Subcutaneous adipose tissue (tissue), 4 donors: ENCODE data around the gene KIAA0586. TPM values are rescaled to one million over a fixed set of nuclear protein-coding genes. Genes with fewer than 3 reads are reported as not detected.

Experiments used
- total RNA-seq, 4 donors: library from RNA; depleted of rRNA; stranded (reverse); fragments of >200 nt; gene quantifications; one replicate each; pipeline ENCODE4 v1.1.0, GENCODE V29; 2016
- TF ChIP-seq, protein P1 (sequence below): fragments of 450-650 bp; IDR thresholded peaks from one replicate; pipeline ENCODE4 v1.5.1; 2016; ENCODE audit warnings: low read depth, mild to moderate bottlenecking, control low read depth, antibody characterized with exemption, moderate library complexity

KIAA0586 gene
- total RNA-seq, 4 donors from 2014 or later: 13.4 to 18.6 (median 14.7) TPM

DNA sequence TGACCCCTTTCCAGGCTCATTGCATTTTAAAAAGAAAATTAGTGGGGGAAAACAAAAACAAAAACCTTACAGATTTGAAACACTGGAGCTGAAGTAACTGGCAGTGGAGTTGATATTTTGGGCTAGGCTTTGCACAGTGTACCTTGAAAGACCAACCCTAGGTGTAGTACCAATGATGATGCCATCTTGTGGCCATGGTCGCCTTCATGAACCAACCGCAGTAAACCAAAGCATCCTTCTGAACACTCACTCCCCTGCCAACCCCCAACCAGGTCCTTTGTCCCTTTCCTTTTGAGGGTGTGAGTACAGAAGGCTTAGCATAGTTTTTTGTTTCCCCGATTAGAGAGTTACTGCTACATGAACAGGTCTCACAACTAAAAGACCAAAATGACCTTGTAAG, 25.9 kb upstream of the KIAA0586 start:
- TF ChIP-seq, protein P1, sequence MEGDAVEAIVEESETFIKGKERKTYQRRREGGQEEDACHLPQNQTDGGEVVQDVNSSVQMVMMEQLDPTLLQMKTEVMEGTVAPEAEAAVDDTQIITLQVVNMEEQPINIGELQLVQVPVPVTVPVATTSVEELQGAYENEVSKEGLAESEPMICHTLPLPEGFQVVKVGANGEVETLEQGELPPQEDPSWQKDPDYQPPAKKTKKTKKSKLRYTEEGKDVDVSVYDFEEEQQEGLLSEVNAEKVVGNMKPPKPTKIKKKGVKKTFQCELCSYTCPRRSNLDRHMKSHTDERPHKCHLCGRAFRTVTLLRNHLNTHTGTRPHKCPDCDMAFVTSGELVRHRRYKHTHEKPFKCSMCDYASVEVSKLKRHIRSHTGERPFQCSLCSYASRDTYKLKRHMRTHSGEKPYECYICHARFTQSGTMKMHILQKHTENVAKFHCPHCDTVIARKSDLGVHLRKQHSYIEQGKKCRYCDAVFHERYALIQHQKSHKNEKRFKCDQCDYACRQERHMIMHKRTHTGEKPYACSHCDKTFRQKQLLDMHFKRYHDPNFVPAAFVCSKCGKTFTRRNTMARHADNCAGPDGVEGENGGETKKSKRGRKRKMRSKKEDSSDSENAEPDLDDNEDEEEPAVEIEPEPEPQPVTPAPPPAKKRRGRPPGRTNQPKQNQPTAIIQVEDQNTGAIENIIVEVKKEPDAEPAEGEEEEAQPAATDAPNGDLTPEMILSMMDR: no peak

DNA sequence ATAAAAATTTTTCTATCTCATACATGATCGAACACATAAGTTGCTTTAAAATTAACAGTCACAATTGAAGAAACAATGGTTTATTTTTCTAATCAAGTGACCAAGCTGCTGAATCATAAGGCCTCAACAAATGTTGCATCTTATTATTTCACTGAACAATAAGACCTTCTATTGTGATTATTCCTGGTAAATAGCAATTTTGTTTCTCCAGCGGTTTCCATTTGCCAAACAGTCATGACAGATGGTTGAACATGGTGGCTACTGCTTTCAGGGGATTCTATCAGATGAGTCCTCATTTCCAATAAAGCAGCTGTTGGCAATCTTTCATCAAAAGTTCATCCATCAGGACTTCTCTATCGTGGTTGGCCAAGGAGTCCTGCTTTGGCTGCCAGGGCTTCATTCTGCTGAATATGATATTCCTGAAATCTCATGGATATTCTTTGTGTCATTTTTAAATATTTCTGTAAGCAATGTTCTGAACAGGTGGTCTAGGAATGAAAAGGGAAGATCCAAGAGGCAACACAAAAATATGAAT, 18.8 kb upstream of the KIAA0586 start:
- TF ChIP-seq, protein P1: no peak

DNA sequence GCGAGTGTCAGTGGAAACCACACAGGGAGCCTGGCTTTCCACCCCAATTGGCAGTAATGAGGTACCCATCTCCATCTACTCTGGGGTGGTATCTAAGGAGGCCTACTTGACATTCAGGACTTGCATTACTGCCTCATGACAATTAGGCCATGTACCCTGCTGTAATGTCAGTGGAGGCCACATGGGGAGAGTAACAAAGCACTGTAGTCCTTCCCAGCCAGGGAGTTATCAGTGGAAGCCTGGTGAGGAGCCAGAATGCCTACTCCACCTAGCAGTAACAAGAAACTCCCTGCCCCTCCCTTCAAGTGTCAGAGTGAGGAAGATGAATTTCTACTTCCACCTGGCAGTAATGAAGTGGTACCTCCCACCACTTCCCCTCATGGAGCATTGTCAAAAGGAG, 12.7 kb upstream of the KIAA0586 start:
- TF ChIP-seq, protein P1: no peak

DNA sequence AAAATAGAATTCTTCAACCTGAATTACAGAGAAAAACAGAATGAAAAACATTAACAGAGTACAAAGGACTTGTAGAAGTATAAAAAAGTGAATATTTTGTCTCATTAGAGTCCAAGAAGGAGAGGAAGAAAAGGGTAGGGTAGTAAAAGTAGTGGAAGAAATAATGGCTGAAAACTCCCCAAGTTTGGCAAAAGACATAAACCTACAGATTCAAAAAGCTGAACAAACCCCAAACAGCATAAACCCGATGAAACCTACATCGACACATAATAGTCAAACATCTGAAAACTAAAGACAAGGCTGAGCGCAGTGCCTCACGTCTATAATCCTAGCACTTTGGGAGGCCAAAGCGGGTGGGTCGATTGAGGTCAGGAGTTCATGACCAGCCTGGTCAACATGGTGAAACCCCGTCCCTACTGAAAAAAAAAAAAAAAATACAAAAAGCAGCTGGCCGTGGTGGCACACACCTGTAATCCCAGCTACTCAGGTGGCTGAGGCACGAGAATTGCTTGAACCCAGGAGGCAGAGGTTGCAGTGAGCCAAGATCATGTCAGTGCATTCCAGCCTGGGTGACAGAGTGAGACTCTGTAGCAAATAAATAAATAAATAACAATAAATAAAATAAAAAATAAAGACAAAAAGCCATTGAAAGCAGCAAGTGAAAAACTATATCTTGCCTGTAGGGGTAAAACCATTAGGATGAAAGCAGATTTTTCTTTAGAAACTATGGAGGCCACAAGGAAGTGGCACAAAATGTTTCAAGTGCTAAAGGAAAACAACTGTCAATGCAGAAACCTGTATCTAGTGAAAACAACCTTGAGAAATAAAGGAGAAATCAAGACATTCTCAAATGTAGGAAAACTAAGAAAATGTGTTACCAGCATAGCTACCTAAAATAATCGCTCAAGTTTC, 11.6 kb upstream of the KIAA0586 start:
- TF ChIP-seq, protein P1: no peak

DNA sequence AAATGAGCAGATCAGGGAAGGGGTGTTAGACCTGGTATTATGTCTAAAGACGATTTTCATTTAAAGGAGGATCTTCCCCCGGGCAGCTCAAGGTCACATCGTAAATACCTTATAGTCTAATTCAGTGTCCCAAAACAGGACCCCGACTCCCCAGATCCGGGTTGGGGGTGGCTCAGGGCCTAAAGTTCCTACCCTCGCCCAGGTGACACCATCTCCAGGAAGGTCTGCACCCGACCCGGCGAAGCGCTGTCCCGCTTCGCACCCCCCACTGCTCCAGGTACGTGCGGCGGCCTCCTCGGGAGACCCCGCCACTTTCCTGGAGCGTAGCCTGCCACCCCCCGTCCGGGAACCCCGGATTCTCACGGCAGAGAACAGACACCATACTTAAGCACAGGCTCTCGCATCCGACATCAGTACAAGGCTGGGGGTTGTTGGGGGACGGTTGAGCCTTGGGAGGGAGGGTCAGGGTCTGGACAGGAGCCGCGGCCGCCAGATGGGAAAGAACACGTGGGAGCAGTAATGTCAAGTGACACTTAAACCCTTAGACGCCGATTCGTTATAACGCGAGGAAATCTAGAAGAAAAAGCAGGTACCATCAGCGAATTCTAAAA, 744 bp upstream of the KIAA0586 start:
- TF ChIP-seq, protein P1: no peak

DNA sequence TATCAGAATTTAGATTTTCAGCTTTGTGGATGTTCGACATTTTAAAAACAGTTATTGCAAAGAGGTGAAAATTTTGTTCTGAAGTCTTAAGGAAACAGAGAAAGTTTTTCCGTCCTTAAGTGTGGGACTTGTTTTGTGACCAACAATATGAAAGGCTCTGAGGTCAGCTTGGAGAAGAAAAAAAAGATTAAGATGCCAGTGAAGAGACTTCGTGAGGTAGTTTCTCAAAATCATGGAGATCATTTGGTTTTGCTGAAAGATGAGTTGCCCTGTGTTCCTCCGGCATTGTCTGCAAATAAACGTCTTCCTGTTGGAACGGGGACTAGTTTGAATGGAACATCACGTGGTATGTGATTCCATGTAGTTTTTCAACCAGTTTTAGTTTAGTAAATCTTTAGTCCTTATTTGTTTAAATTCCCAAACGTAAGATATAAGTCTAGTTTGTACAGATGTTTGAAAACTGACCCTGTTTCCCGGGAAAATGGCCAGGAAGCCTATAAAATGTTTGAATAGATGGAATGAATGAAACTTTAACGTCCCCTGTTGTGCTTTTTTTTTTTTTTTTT, 682 bp downstream of the KIAA0586 start:
- TF ChIP-seq, protein P1: no peak

DNA sequence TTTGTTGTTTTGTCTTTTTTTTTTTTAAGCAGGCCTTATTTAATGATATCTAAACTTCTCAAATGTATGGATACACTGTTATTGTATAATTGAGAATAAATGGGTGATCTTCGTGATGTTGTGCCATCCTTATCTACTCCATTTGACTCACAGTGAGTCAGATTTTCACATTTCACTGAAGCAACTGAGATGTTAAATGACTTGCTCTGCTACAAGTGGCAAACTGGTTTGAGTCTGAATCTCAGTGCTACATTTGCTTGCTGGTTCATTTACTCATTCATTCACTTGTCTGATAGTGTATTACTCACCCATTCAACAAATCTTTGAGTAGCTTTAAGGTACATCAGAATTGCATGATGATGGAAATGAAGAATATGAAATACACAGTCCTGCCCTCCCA, 2.6 kb downstream of the KIAA0586 start:
- TF ChIP-seq, protein P1: no peak
